Neural cell (in vitro differentiated cells): ENCODE results near the gene RUNX1. TPM values are rescaled to one million over a fixed set of nuclear protein-coding genes. Genes with fewer than 3 reads are reported as not detected.

Experiments
- H2AFZ ChIP-seq: fragments of 200-600, 300-800 bp; sonication (generic), shearing (Covaris generic); 2 replicates; pipeline ENCODE4 v1.6.0; 2014; ENCODE audit warnings: low read depth, mild to moderate bottlenecking, antibody characterized with exemption, low read length, moderate library complexity
- H3F3A ChIP-seq: fragments of 200-600 bp; shearing (Covaris generic); 2 replicates; pipeline ENCODE4 v1.6.1; 2016; ENCODE audit warnings: mild to moderate bottlenecking, moderate library complexity, mixed read lengths, antibody characterized with exemption, low read length; ENCODE audit not compliant: insufficient read depth, poor library complexity, severe bottlenecking
- H3K27ac ChIP-seq: fragments of 200-600, 300-800 bp; sonication (generic), shearing (Covaris generic); 2 replicates; pipeline ENCODE4 v1.5.1; 2014; ENCODE audit warnings: mild to moderate bottlenecking, low read length, moderate library complexity
- H3K27me3 ChIP-seq: fragments of 300-800, 200-600 bp; sonication (generic), shearing (Covaris generic); 2 replicates; pipeline ENCODE4 v1.6.0; 2014; ENCODE audit warnings: mild to moderate bottlenecking, low read depth, low read length, moderate library complexity; ENCODE audit not compliant: insufficient read depth
- H3K36me3 ChIP-seq: fragments of 300-800, 200-600 bp; sonication (generic), shearing (Covaris generic); 2 replicates; pipeline ENCODE4 v1.5.1; 2014; ENCODE audit warnings: mild to moderate bottlenecking, antibody characterized with exemption, low read length, moderate library complexity; ENCODE audit not compliant: insufficient read depth
- H3K4me2 ChIP-seq: fragments of 300-800, 200-600 bp; sonication (generic), shearing (Covaris generic); 2 replicates; pipeline ENCODE4 v1.6.0; 2014; ENCODE audit warnings: mild to moderate bottlenecking, low read length
- H3K4me3 ChIP-seq: fragments of 300-800, 200-600 bp; sonication (generic), shearing (Covaris generic); 2 replicates; pipeline ENCODE4 v1.5.1; 2014; ENCODE audit warnings: mild to moderate bottlenecking, low read length, moderate library complexity
- H3K79me2 ChIP-seq: fragments of 200-600 bp; shearing (Covaris generic); replicated peaks from 2 replicates; pipeline ENCODE4 v1.6.0; 2014; ENCODE audit warnings: mild to moderate bottlenecking, low read length, moderate library complexity; ENCODE audit not compliant: insufficient read depth
- H3K9ac ChIP-seq: fragments of 300-800, 200-600 bp; sonication (generic), shearing (Covaris generic); 2 replicates; pipeline ENCODE4 v1.6.1; 2016; ENCODE audit warnings: mild to moderate bottlenecking, low read length, mixed read lengths
- H3K9me2 ChIP-seq: fragments of 200-600 bp; shearing (Covaris generic); 2 replicates; pipeline ENCODE4 v1.6.1; 2016; ENCODE audit warnings: mild to moderate bottlenecking, low read length, mixed read lengths; ENCODE audit not compliant: insufficient read depth
- H3K9me3 ChIP-seq: fragments of 200-600, 300-800 bp; sonication (generic), shearing (Covaris generic); 2 replicates; pipeline ENCODE4 v1.6.1; 2016; ENCODE audit warnings: mild to moderate bottlenecking, mixed run types, low read length, moderate library complexity, mixed read lengths
- H4K20me1 ChIP-seq: fragments of 200-600 bp; shearing (Covaris generic); 2 replicates; pipeline ENCODE4 v1.6.1; 2016; ENCODE audit warnings: mild to moderate bottlenecking, mixed run types; ENCODE audit not compliant: insufficient read depth
- EP300 ChIP-seq: fragments of 450-650 bp; conservative IDR thresholded peaks from 2 replicates; pipeline ENCODE4 v1.6.1; 2014; ENCODE audit warnings: antibody characterized with exemption, mild to moderate bottlenecking, moderate library complexity; ENCODE audit not compliant: poor library complexity, severe bottlenecking
- EZH2 ChIP-seq: fragments of 200-600, 300-800 bp; shearing (Covaris generic), sonication (generic); IDR thresholded peaks from 2 replicates; pipeline ENCODE4 v1.6.1; 2014; ENCODE audit warnings: antibody characterized with exemption, low read length, borderline replicate concordance, mild to moderate bottlenecking; ENCODE audit not compliant: insufficient read depth, poor library complexity, severe bottlenecking
- MXI1 ChIP-seq: fragments of 450-650 bp; conservative IDR thresholded peaks from 2 replicates; pipeline ENCODE4 v1.6.1; 2014; ENCODE audit warnings: antibody characterized with exemption, mild to moderate bottlenecking; ENCODE audit not compliant: poor library complexity, severe bottlenecking
- POLR2AphosphoS5 ChIP-seq: IDR thresholded peaks from 2 replicates; pipeline ENCODE4 v1.6.1; 2012
- RAD21 ChIP-seq: fragments of 450-650 bp; conservative IDR thresholded peaks from 2 replicates; pipeline ENCODE4 v1.6.1; 2014; ENCODE audit warnings: antibody characterized with exemption, mild to moderate bottlenecking, moderate library complexity
- REST ChIP-seq: IDR thresholded peaks from 2 replicates; pipeline ENCODE4 v1.6.1; 2012; ENCODE audit warnings: borderline replicate concordance
- SMC3 ChIP-seq: fragments of 450-650 bp; conservative IDR thresholded peaks from 2 replicates; pipeline ENCODE4 v1.6.1; 2014; ENCODE audit warnings: antibody characterized with exemption, mild to moderate bottlenecking, moderate library complexity; ENCODE audit not compliant: poor library complexity
- TAF1 ChIP-seq: IDR thresholded peaks from 2 replicates; pipeline ENCODE4 v1.6.1; 2012; ENCODE audit warnings: low read depth
- polyA plus RNA-seq: library from polyadenylated mRNA; depleted of rRNA; stranded (reverse); fragments of >200 nt; gene quantifications from 2 replicates; pipeline ENCODE4 v1.2.3, GENCODE V29; 2014
- TF ChIP-seq, protein P1 (sequence below): fragments of 450-650 bp; IDR thresholded peaks from 2 replicates; pipeline ENCODE4 v1.5.1; 2014; ENCODE audit warnings: antibody characterized with exemption, mild to moderate bottlenecking, moderate library complexity; ENCODE audit not compliant: poor library complexity, severe bottlenecking

RUNX1 gene
- polyA plus RNA-seq, 1 donor from 2014 or later = not detected

DNA sequence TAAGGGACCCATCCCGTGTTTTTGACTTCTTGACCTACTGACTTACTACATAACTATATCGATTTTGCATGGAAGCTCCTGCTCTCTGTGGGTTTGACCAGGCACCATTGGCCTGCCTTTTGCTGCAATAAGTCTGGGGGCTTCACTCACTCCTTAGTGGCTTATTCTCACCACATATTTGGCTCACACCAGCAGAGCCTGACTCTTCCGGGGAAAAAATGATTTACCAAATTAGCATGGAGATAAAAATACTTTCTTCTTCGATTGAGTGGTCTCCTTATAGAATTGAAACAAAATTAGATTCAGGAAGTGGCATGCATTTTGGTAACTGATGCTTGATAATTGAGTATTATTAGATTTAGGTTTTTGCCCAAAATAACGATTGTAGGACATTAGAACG, 129.7 kb downstream of the RUNX1 start:
- Histone ChIP-seq H3K9me3 (no peaks in the 10 kb centered on the region), H3K27me3 (no peaks in the 10 kb centered on the region), H4K20me1 (no peaks in the 10 kb centered on the region), H2AFZ (no peak overlapping the region), H3K4me3 (no peak overlapping the region), H3F3A (no peaks in the 10 kb centered on the region), H3K27ac (no peak overlapping the region), H3K36me3 (no peaks in the 10 kb centered on the region), H3K9me2 (no peaks in the 10 kb centered on the region), H3K9ac (no peak overlapping the region), H3K79me2 (no peaks in the 10 kb centered on the region), H3K4me2 (no peak overlapping the region)
- TF ChIP-seq, protein P1, sequence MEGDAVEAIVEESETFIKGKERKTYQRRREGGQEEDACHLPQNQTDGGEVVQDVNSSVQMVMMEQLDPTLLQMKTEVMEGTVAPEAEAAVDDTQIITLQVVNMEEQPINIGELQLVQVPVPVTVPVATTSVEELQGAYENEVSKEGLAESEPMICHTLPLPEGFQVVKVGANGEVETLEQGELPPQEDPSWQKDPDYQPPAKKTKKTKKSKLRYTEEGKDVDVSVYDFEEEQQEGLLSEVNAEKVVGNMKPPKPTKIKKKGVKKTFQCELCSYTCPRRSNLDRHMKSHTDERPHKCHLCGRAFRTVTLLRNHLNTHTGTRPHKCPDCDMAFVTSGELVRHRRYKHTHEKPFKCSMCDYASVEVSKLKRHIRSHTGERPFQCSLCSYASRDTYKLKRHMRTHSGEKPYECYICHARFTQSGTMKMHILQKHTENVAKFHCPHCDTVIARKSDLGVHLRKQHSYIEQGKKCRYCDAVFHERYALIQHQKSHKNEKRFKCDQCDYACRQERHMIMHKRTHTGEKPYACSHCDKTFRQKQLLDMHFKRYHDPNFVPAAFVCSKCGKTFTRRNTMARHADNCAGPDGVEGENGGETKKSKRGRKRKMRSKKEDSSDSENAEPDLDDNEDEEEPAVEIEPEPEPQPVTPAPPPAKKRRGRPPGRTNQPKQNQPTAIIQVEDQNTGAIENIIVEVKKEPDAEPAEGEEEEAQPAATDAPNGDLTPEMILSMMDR = no peak
- TF ChIP-seq EP300 (no peak), SMC3 (no peak)

- Histone ChIP-seq H3K9ac (no peak overlapping the region), H3K9me2 (no peaks in the 10 kb centered on the region), H3K36me3 (no peaks in the 10 kb centered on the region), H3K27ac (no peak overlapping the region), H3K9me3 (no peaks in the 10 kb centered on the region), H3F3A (no peaks in the 10 kb centered on the region), H2AFZ (no peak overlapping the region), H3K27me3 (no peaks in the 10 kb centered on the region), H3K4me3 (no peak overlapping the region), H4K20me1 (no peaks in the 10 kb centered on the region), H3K4me2 (no peak overlapping the region), H3K79me2 (no peaks in the 10 kb centered on the region)
- no peak for TF ChIP-seq RAD21
- no peak for TF ChIP-seq EP300
- TF ChIP-seq REST = no peak
- TF ChIP-seq, protein P1 = no peak
- TF ChIP-seq TAF1 = no peak
- TF ChIP-seq POLR2AphosphoS5 = no peak
- no peak for TF ChIP-seq SMC3
- no peak for TF ChIP-seq EZH2
- no peak for TF ChIP-seq MXI1
Measured at GRCh38 chr21:34916446-34916845, 132.7 kb downstream of the RUNX1 start.
